Subcutaneous abdominal adipose tissue (tissue), 5 donors: ENCODE results near the gene SRMS.

Experiments
- H3K27ac ChIP-seq: one replicate; pipeline ENCODE4 v1.7.0; 2013; ENCODE audit warnings: low read depth, mild to moderate bottlenecking, inconsistent platforms, low read length, moderate library complexity
- H3K27me3 ChIP-seq, 5 donors: one replicate each; pipeline ENCODE4 v1.7.0; 2013; ENCODE audit warnings: low read length in 5 of 5, inconsistent platforms in 1 of 5; ENCODE audit not compliant: control insufficient read depth in 5 of 5, insufficient read depth in 4 of 5
- H3K36me3 ChIP-seq, 5 donors: one replicate each; pipeline ENCODE4 v1.7.0; 2013; ENCODE audit warnings: low read length in 5 of 5; ENCODE audit not compliant: control insufficient read depth in 5 of 5, insufficient read depth in 5 of 5
- H3K4me1 ChIP-seq, 5 donors: one replicate each; pipeline ENCODE4 v1.7.0; 2013; ENCODE audit warnings: low read length in 5 of 5, mild to moderate bottlenecking in 3 of 5, moderate library complexity in 1 of 5; ENCODE audit not compliant: control insufficient read depth in 5 of 5, insufficient read depth in 5 of 5
- H3K4me3 ChIP-seq, 5 donors: one replicate each; pipeline ENCODE4 v1.7.0; 2013; ENCODE audit warnings: low read length in 5 of 5, low read depth in 1 of 5
- H3K9ac ChIP-seq, 5 donors: one replicate each; pipeline ENCODE4 v1.7.0; 2013; ENCODE audit warnings: low read length in 5 of 5, mild to moderate bottlenecking in 4 of 5, moderate library complexity in 3 of 5
- H3K9me3 ChIP-seq, 5 donors: one replicate each; pipeline ENCODE4 v1.7.0; 2013; ENCODE audit warnings: low read length in 5 of 5; ENCODE audit not compliant: control insufficient read depth in 5 of 5
- donor health status: healthy.
- donor health status: healthy.
- donor health status: healthy.
- donor health status: healthy.
- donor health status: healthy.

Gene SRMS

DNA sequence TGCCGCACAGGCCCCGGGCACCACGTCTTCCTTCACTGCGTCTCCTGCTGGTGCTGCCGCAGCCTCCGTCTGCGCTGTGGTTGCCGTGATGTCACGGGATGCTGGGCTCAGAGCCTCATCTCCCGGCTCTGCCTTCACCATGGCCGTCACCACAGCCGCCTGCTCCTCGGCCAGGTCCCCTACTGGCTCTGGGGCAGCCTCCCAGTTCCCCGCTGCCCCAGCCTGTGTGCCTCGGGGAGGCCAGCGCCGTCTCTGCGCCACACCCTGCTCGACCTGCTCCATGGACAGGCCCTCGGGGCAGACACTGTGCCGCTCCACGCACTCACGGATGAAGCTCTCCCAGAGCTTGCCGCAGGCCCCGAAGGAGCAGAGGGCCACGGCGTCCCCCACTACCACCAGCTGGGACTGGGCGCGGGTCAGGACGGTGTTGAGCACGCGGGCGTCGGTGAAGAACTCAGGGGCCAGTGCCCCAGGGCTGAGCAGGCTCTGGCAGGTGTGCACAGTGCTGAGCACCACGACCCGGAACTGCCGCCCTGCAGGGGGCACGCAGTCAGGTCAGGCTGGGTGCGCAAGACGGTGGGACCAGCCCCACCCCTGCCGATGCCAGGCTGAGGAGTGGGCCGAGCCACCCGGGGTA is 18.3 kb upstream of the SRMS start:
- Histone ChIP-seq H3K4me3 (no peak overlapping the region), H3K9me3 (no peaks in the 10 kb centered on the region), H3K36me3 (peaks cover 0 to 73% (median 46%) of the 10 kb centered on the region in 5 donors), H3K9ac (no peak overlapping the region), H3K27me3 (peaks cover 0 to 5% (median 0%) of the 10 kb centered on the region in 5 donors), H3K4me1 (peaks cover 0 to 27% (median 12%) of the 10 kb centered on the region in 5 donors), H3K27ac (no peak overlapping the region)

GRCh38 chr20:63565021-63565698 is 17.6 kb upstream of the SRMS start:
- Histone ChIP-seq H3K36me3 (peaks cover 0 to 80% (median 52%) of the 10 kb centered on the region in 5 donors), H3K4me1 (peaks cover 0 to 27% (median 12%) of the 10 kb centered on the region in 5 donors)

DNA sequence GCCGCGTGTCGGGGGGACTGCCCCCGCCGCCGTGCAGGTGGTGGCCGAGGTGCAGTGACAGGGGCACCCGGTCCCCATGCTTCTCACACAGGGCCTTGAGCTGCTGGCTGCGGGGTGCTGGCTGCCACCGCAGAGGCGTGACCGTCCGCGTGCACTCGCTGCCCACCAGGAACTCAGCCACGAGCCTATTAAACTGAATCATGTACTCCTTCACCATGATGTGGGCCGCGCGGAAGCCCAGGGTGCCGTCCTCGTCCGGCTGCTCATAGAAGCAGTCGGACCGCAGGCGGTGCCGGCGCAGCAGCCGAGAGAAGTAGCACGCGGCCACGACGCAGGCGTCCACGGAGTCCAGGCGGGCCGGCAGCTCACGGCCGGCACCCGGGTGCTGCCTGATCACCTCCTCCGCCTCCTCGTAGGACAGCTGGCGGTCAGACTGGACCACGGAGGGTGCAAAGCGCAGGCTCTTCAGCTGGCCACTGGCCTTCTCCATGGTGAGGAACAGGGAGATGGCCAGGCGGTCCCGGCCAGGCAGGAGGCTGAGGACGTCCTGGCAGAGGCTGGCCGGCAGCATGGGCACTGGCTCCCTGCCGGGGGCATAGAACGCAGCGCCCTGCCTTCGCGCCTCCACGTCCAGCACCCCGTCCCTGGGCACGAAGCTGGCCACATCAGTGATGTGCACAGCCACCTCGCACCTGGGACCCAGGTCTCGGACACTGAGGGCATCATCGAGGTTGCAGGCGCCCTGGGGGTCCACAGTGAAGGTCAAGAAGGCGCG is 16.7 kb upstream of the SRMS start:
- Histone ChIP-seq H3K4me1 (peaks cover 0 to 25% (median 12%) of the 10 kb centered on the region in 5 donors), H3K4me3 (no peak overlapping the region), H3K27me3 (peaks cover 0 to 3% (median 0%) of the 10 kb centered on the region in 5 donors), H3K36me3 (peaks cover 0 to 87% (median 57%) of the 10 kb centered on the region in 5 donors), H3K9me3 (no peaks in the 10 kb centered on the region), H3K9ac (no peak overlapping the region), H3K27ac (no peak overlapping the region)

More at GRCh38 chr20:63565021-63565698, 17.6 kb upstream of the SRMS start:
- Histone ChIP-seq H3K9ac (no peak overlapping the region), H3K27ac (no peak overlapping the region), H3K9me3 (no peaks in the 10 kb centered on the region), H3K4me3 (no peak overlapping the region), H3K27me3 (peaks cover 0 to 3% (median 0%) of the 10 kb centered on the region in 5 donors)

GRCh38 chr20:63563225-63563935 is 15.8 kb upstream of the SRMS start:
- Histone ChIP-seq H3K27ac (no peak overlapping the region), H3K36me3 (peaks cover 0 to 89% (median 57%) of the 10 kb centered on the region in 5 donors), H3K9me3 (no peaks in the 10 kb centered on the region), H3K27me3 (peaks cover 0 to 3% (median 0%) of the 10 kb centered on the region in 5 donors), H3K4me1 (peaks cover 0 to 16% (median 5%) of the 10 kb centered on the region in 5 donors), H3K9ac (no peak overlapping the region), H3K4me3 (no peak overlapping the region)

DNA sequence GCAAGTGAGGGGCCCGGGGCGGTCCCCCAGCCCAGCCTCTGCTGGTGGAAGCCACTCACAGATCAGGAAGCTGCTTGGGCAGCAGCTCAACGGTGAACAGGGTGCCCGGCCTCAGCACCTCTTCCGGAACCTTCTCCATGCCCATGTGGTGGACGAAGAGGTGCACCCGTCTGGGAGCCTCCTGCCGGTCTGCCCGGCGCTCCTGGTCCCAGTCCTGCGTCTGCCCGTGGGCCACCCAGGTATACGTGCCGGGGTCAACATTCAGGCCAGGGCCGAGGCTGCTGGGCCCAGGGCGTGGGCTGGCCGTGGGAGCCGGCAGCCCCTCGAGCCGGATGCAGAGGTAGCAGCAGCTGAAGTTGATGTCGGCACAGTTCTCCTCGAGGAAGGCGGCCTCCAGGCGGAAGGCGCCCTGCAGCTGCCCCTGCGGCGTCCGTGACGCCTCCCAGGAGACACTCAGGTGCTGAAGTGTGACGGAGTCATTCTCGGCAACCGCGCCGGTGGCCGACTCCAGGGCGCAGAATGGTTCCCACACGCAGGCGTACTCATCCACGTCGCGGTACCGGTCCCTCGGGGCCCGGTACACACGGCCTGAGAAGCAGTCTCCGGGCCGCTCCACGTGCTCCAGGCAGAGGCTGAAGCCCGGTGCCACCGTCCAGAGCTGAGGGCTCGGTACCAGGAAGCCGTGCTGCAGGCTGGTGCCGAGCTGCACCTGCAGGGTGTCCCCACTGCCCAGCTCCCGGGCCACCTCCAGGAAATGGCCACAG is 15.1 kb upstream of the SRMS start:
- peaks cover 0 to 85% (median 57%) of the 10 kb centered on the region in 5 donors for H3K36me3 ChIP-seq
- peaks cover 0 to 3% (median 0%) of the 10 kb centered on the region in 5 donors for H3K27me3 ChIP-seq

GRCh38 chr20:63561624-63562396 is 14.3 kb upstream of the SRMS start:
- H3K9ac ChIP-seq: no peak overlapping the region
- peaks cover 0 to 76% (median 57%) of the 10 kb centered on the region in 5 donors for H3K36me3 ChIP-seq
- H3K27ac ChIP-seq: no peak overlapping the region
- peaks cover 0 to under 1% (median 0%) of the 10 kb centered on the region in 5 donors for H3K4me1 ChIP-seq
- peaks cover 0 to 5% (median 0%) of the 10 kb centered on the region in 5 donors for H3K27me3 ChIP-seq
- H3K9me3 ChIP-seq: no peaks in the 10 kb centered on the region
- no peak overlapping the region for H3K4me3 ChIP-seq

More for the DNA sequence above, 15.1 kb upstream of the SRMS start:
- no peak overlapping the region for H3K4me3 ChIP-seq
- H3K9ac ChIP-seq: no peak overlapping the region
- H3K4me1 ChIP-seq: peaks cover 0 to 9% (median 0%) of the 10 kb centered on the region in 5 donors
- no peak overlapping the region for H3K27ac ChIP-seq
- no peaks in the 10 kb centered on the region for H3K9me3 ChIP-seq

DNA sequence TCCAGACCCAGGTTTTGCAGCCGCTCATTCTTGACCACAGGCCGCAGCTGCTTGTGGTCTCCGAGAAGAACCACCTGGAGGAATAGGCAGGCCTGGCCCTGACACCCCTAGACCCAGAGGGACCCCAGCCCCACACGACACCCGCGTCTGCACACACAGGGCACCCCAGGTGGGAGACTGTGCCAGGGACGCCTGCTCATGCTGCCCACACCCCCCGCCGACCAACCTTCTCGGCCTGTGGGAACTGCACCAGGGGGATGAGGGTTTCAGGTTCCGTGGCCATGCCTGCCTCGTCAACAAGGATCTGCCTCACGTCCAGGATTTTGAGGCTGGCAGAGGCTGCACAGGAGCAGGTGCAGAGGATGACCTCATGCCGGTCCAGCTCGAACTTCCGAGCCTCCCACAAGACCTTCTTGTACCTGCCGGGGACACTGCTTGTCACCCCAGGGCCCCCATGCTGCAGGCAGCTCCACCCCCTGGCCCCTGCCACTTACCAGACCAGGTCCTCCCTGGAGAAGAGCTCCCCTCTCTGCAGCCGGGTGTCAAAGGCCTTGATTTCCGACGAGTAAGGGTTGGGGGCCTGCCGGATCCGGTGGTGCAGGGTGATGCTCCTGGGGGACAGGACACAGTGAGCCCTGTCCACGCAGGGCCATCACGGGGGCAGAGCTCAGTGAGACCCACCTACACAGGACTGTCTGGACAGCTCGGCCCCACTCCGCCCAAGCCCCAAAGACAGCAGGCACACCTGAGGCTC is 13.5 kb upstream of the SRMS start:
- H3K27ac ChIP-seq: no peak overlapping the region
- H3K27me3 ChIP-seq: peaks cover 0 to 5% (median 2%) of the 10 kb centered on the region in 5 donors
- no peak overlapping the region for H3K4me3 ChIP-seq
- H3K36me3 ChIP-seq: peaks cover 0 to 69% (median 55%) of the 10 kb centered on the region in 5 donors
- H3K4me1 ChIP-seq: no peaks in the 10 kb centered on the region
- H3K9ac ChIP-seq: no peak overlapping the region
- no peaks in the 10 kb centered on the region for H3K9me3 ChIP-seq

DNA sequence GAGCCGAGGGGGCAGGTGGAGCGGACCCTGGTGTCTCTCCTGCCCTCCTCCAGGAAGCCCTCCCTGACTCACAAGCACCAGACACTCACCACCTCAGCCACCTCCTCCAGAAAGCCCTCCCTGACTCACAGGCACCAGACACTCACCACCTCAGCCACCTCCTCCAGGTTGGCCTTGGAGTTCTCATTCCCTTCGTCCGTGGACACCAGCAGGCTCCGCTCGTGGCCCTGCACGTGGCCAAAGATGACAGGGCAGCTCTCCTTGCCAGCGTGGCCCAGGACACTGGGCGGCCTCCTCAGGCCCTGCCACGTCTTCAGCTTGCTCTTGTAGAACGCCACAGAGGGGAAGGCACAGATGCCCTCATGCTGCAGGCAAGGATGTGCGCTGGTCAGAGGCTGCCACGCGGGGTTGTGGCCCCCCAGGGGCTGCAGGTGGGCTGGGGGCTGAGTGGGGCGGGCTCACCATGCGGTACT is 12.8 kb upstream of the SRMS start:
- H3K9ac ChIP-seq: no peak overlapping the region
- no peak overlapping the region for H3K27ac ChIP-seq
- H3K4me3 ChIP-seq: no peak overlapping the region
- H3K9me3 ChIP-seq: no peaks in the 10 kb centered on the region
- H3K4me1 ChIP-seq: no peaks in the 10 kb centered on the region
- H3K27me3 ChIP-seq: peaks cover 0 to 5% (median 0%) of the 10 kb centered on the region in 5 donors
- H3K36me3 ChIP-seq: peaks cover 0 to 63% (median 49%) of the 10 kb centered on the region in 5 donors
